Right lobe of liver (tissue), 6 donors: Measurements from ENCODE around the gene KRT85. TPM values are rescaled to one million over a fixed set of nuclear protein-coding genes. Genes with fewer than 3 reads are reported as not detected.

Experiments used
- ATAC-seq, 4 donors: fragments of 200-7000 bp; cut with Tn5 transposase; one replicate each; pipeline ENCODE4 v1.9.1; 2020; ENCODE audit warnings: mild to moderate bottlenecking in 4 of 4, moderate library complexity in 4 of 4
- DNase-seq, 3 donors: peaks; one replicate each; pipeline ENCODE4 v3.0.0-alpha.2; 2020
- H3K27ac ChIP-seq, 3 donors: fragments of 200-600 bp; one replicate each; pipeline ENCODE4 v1.8.0; 2022
- H3K27me3 ChIP-seq, 2 donors: fragments of 200-600 bp; one replicate each; pipeline ENCODE4 v1.8.0; 2022
- H3K36me3 ChIP-seq, 4 donors: fragments of 200-600 bp; sonication (generic) in 1 of 4; one replicate each; pipeline versions ENCODE4 v1.5.1 to v1.8.0; 2017 to 2022; ENCODE audit warnings: control low read depth in 1 of 4
- H3K4me1 ChIP-seq, 4 donors: fragments of 200-600 bp; sonication (generic) in 1 of 4; one replicate each; pipeline versions ENCODE4 v1.5.1 to v1.8.0; 2017 to 2022; ENCODE audit warnings: control low read depth in 1 of 4
- H3K4me3 ChIP-seq, 3 donors: fragments of 200-600 bp; one replicate each; pipeline ENCODE4 v1.8.0; 2022
- H3K9me3 ChIP-seq, 4 donors: fragments of 200-600 bp; sonication (generic) in 1 of 4; one replicate each; pipeline versions ENCODE4 v1.5.1 to v1.8.0; 2017 to 2022; ENCODE audit warnings: control low read depth in 1 of 4
- CTCF ChIP-seq, 4 donors: fragments of 200-600 bp in 3 of 4; fragments of 450-650 bp in 1 of 4; IDR thresholded peaks; one replicate each; pipeline versions ENCODE4 v1.5.1 to v1.8.0; 2016 to 2022; ENCODE audit warnings: antibody characterized with exemption in 4 of 4, mild to moderate bottlenecking in 2 of 4
- POLR2A ChIP-seq: fragments of 450-650 bp; IDR thresholded peaks from one replicate; pipeline ENCODE4 v1.6.1; 2017; ENCODE audit warnings: antibody characterized with exemption, mild to moderate bottlenecking
- WGBS: methylation state at CpG from one replicate; pipeline ENCODE4 v1.1.6; 2018; ENCODE audit warnings: low coverage, low lambda C conversion rate; ENCODE audit not compliant: insufficient coverage; ENCODE audit errors: missing lambda C conversion rate; 5-methylcytosine and 5-hydroxymethylcytosine counted together
- intact Hi-C, 2 donors: fragments of 100-400 bp; cut with DNase I; formaldehyde crosslinking; loops; one replicate each; pipeline versions ENCODE4 v1.11.2 to v1.14.1; 2022
- total RNA-seq, 6 experiments: library from RNA; depleted of rRNA in 2 of 6; stranded (reverse); fragments of >200 nt in 2 of 6; fragmentation: NEBNext Ultra II Directional in 3 of 6; extraction: Animal tissue kit (Norgen Biotek cat#: 25700) in 3 of 6; gene quantifications; one replicate each; pipeline versions ENCODE4 v1.1.0 to v1.2.4, GENCODE V29; 2016 to 2023
- donor health status: DM: no; HTN: yes; CAD: no.
- donor health status: DM: no; HTN: no; CAD: no.
- donor health status: DM: no; HTN: no; CAD: no.
- donor health status: DM: no; HTN: yes; CAD: no.
- donor health status: DM: no; HTN: yes; CAD: no.

Gene KRT85
- total RNA-seq, 6 experiments from 2014 or later, result not detected

GRCh38 chr12:52369211-52369610, 1.9 kb upstream of the KRT85 start:
- no peak for TF ChIP-seq CTCF (IDR thresholded peaks at IDR 0.05)
- TF ChIP-seq POLR2A, result no peak
- ATAC-seq (no peak), DNase-seq (no peak)
- Histone ChIP-seq H3K27me3 (no peaks in the 10 kb centered on the region), H3K9me3 (no peaks in the 10 kb centered on the region), H3K4me1 (no peaks in the 10 kb centered on the region), H3K4me3 (no peak overlapping the region), H3K27ac (no peak overlapping the region), H3K36me3 (no peaks in the 10 kb centered on the region)
- intact Hi-C loops, result loop anchor here in 1 of 2 donors (10.0 kb wide), 1 partner anchor 506 kb away; no protein-coding TSS in a partner anchor
- 40% methylated on average over 3 of the region's 3 CpGs for WGBS

GRCh38 chr12:52368508-52368907, 1.2 kb upstream of the KRT85 start:
- Histone ChIP-seq H3K36me3 (no peaks in the 10 kb centered on the region), H3K9me3 (no peaks in the 10 kb centered on the region), H3K27me3 (no peaks in the 10 kb centered on the region), H3K4me3 (no peak overlapping the region), H3K27ac (no peak overlapping the region), H3K4me1 (peaks cover 0 to 2% (median 0%) of the 10 kb centered on the region in 4 donors)
- whole genome bisulfite sequencing, result 42% methylated on average over 3 of the region's 3 CpGs
- no peak for TF ChIP-seq CTCF (IDR thresholded peaks at IDR 0.05)
- no peak for TF ChIP-seq POLR2A
- intact Hi-C loops, result loop anchor here in 1 of 2 donors (10.0 kb wide), 1 partner anchor 506 kb away; no protein-coding TSS in a partner anchor
- DNase-seq, result no peak
- ATAC-seq, result no peak

GRCh38 chr12:52367876-52368275, 595 bp upstream of the KRT85 start:
- Histone ChIP-seq H3K27ac (no peak overlapping the region), H3K27me3 (no peaks in the 10 kb centered on the region), H3K9me3 (no peaks in the 10 kb centered on the region), H3K36me3 (no peaks in the 10 kb centered on the region), H3K4me1 (peaks cover 0 to 8% (median 0%) of the 10 kb centered on the region in 4 donors), H3K4me3 (no peak overlapping the region)
- DNase-seq (no peak), ATAC-seq (no peak)
- intact Hi-C loops, result loop anchor here in 1 of 2 donors (10.0 kb wide), 1 partner anchor 507 kb away; no protein-coding TSS in a partner anchor
- TF ChIP-seq POLR2A (no peak), CTCF (IDR thresholded peaks at IDR 0.05) (no peak)
- no CpG with 5 or more reads among the region's 6 CpGs for WGBS

- DNase-seq, result no peak
- Histone ChIP-seq H3K27ac (no peak overlapping the region), H3K27me3 (no peaks in the 10 kb centered on the region), H3K9me3 (no peaks in the 10 kb centered on the region), H3K4me1 (peaks cover 0 to 8% (median 0%) of the 10 kb centered on the region in 4 donors), H3K4me3 (no peak overlapping the region), H3K36me3 (no peaks in the 10 kb centered on the region)
- ATAC-seq, result no peak
- 95% methylated on average over 7 of the region's 14 CpGs for WGBS
- intact Hi-C loops, result loop anchor here in 1 of 2 donors (10.0 kb wide), 1 partner anchor 510 kb away; no protein-coding TSS in a partner anchor
- TF ChIP-seq POLR2A (no peak), CTCF (IDR thresholded peaks at IDR 0.05) (no peak)
Measured at GRCh38 chr12:52364901-52365489, 2.3 kb downstream of the KRT85 start.
